Spleen (tissue), 7 donors: Measurements from ENCODE around the gene RELA.

Experiments used
- POLR2A ChIP-seq, 3 donors: fragments of 450-650 bp; IDR thresholded peaks; one replicate each; pipeline ENCODE4 v1.5.1; 2017; ENCODE audit warnings: antibody characterized with exemption in 3 of 3, mild to moderate bottlenecking in 1 of 3
- TF ChIP-seq, protein P1 (sequence below), 11 experiments: fragments of 200-600 bp in 7 of 11; fragments of 450-650 bp in 4 of 11; sonication (generic) in 4 of 11; IDR thresholded peaks in 8 of 11; conservative IDR thresholded peaks in 3 of 11; 1 replicate in 7 of 11; 2 replicates in 4 of 11; pipeline versions ENCODE4 v1.4.0 to v1.8.0; 2016 to 2021; ENCODE audit warnings: antibody characterized with exemption in 11 of 11, inconsistent platforms in 4 of 11, mild to moderate bottlenecking in 1 of 11
- donor health status: DM: no; HTN: no; CAD: no; lungs with moderate emphysema.
- donor health status: DM: no; HTN: no; CAD: no.
- donor health status: DM: no; HTN: no; CAD: no.

DNA sequence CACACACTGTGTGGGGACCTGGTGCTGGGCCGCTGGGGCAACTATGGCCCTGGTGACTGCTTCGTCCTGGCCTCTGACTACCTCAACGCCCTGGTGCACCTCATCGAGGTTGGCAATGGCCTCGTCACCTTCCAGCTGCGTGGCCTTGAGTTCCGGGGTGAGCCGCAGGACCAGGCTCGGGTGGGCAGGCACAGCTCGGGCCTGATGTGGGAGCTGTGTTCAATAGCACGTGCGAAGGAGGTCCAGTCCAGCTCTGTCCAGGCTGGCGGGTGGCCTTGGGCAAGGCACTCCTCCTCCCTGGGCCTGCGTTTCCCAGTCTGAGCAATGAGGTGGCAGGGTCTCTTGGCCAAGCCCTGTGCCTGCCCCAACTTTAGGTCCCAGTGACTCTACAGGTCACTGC, 33.1 kb downstream of the RELA start:
- TF ChIP-seq, protein P1, sequence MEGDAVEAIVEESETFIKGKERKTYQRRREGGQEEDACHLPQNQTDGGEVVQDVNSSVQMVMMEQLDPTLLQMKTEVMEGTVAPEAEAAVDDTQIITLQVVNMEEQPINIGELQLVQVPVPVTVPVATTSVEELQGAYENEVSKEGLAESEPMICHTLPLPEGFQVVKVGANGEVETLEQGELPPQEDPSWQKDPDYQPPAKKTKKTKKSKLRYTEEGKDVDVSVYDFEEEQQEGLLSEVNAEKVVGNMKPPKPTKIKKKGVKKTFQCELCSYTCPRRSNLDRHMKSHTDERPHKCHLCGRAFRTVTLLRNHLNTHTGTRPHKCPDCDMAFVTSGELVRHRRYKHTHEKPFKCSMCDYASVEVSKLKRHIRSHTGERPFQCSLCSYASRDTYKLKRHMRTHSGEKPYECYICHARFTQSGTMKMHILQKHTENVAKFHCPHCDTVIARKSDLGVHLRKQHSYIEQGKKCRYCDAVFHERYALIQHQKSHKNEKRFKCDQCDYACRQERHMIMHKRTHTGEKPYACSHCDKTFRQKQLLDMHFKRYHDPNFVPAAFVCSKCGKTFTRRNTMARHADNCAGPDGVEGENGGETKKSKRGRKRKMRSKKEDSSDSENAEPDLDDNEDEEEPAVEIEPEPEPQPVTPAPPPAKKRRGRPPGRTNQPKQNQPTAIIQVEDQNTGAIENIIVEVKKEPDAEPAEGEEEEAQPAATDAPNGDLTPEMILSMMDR (IDR thresholded peaks at IDR 0.05 in 8 of 11, conservative IDR thresholded peaks at IDR 0.05 in 3 of 11): no peak
- TF ChIP-seq POLR2A (IDR thresholded peaks at IDR 0.05): no peak
